Mammary epithelial cell (primary cell): ENCODE measurements around the gene SSBP2.

Experiments
- CTCF ChIP-seq, 2 donors: IDR thresholded peaks in 1 of 2; conservative IDR thresholded peaks in 1 of 2; 2 replicates each; pipeline ENCODE4 v1.5.1; 2011 to 2012; ENCODE audit warnings: inconsistent platforms in 2 of 2, low read length in 2 of 2, mild to moderate bottlenecking in 2 of 2, control low read depth in 1 of 2, low read depth in 1 of 2; ENCODE audit not compliant: insufficient read depth in 1 of 2; ENCODE audit errors: extremely low read depth in 1 of 2
- EZH2 ChIP-seq: IDR thresholded peaks from 2 replicates; pipeline ENCODE4 v1.6.1; 2012; ENCODE audit warnings: low read length, inconsistent platforms, borderline replicate concordance

- no peak for TF ChIP-seq CTCF (conservative IDR thresholded peaks at IDR 0.05 in 1 of 2, IDR thresholded peaks at IDR 0.05 in 1 of 2; ENCODE audit: extremely low read depth in 1 of 2, insufficient read depth in 1 of 2, low read depth in 1 of 2, low read length in 2 of 2)
- no peak for TF ChIP-seq EZH2
Observed at GRCh38 chr5:81642210-81642609, 108.7 kb downstream of the SSBP2 start.
